ENCODE data around the gene SHROOM3. TPM values are rescaled to one million over a fixed set of nuclear protein-coding genes. Genes with fewer than 3 reads are reported as not detected.

Gene SHROOM3
- total RNA-seq, 6 donors from 2014 or later, result 62.3 to 216 (median 116) TPM

- Histone ChIP-seq H3K9me3 (no peaks in the 10 kb centered on the region), H3K27me3 (no peaks in the 10 kb centered on the region), H3K4me3 (no peak overlapping the region), H3K27ac (no peak overlapping the region), H3K4me1 (peaks cover 0 to 11% (median 0%) of the 10 kb centered on the region in 4 donors), H3K36me3 (no peaks in the 10 kb centered on the region)
- ATAC-seq (ENCODE audit: low FRiP score in 2 of 2) (no peak), DNase-seq (no peak)
- 94 to 95% methylated on average over 2 of the region's 2 CpGs for WGBS, 2 donors
- TF ChIP-seq CTCF (IDR thresholded peaks at IDR 0.05) (no peak), POLR2A (IDR thresholded peaks at IDR 0.05) (no peak), EP300 (IDR thresholded peaks at IDR 0.05) (no peak), POLR2AphosphoS5 (IDR thresholded peaks at IDR 0.05) (no peak)
Measured at GRCh38 chr4:76439491-76439890, 4.5 kb downstream of the SHROOM3 start.

GRCh38 chr4:76441881-76442280 lies 6.9 kb downstream of the SHROOM3 start:
- DNase-seq (no peak), ATAC-seq (ENCODE audit: low FRiP score in 2 of 2) (no peak)
- Histone ChIP-seq H3K4me3 (no peak overlapping the region), H3K36me3 (no peaks in the 10 kb centered on the region), H3K9me3 (no peaks in the 10 kb centered on the region), H3K4me1 (no peaks in the 10 kb centered on the region), H3K27ac (no peak overlapping the region), H3K27me3 (no peaks in the 10 kb centered on the region)
- 87 to 94% methylated on average over 9 of the region's 9 CpGs for WGBS, 2 donors
- no peak for TF ChIP-seq CTCF (IDR thresholded peaks at IDR 0.05)
- TF ChIP-seq POLR2AphosphoS5 (IDR thresholded peaks at IDR 0.05), result no peak
- no peak for TF ChIP-seq POLR2A (IDR thresholded peaks at IDR 0.05)
- no peak for TF ChIP-seq EP300 (IDR thresholded peaks at IDR 0.05)

GRCh38 chr4:76442807-76443206 lies 7.8 kb downstream of the SHROOM3 start:
- WGBS, 2 donors, result 81 to 88% methylated on average over 3 of the region's 3 CpGs
- Histone ChIP-seq H3K4me3 (no peak overlapping the region), H3K27ac (no peak overlapping the region), H3K36me3 (no peaks in the 10 kb centered on the region), H3K27me3 (no peaks in the 10 kb centered on the region), H3K4me1 (no peaks in the 10 kb centered on the region), H3K9me3 (no peaks in the 10 kb centered on the region)
- DNase-seq, result no peak
- no peak for TF ChIP-seq EP300 (IDR thresholded peaks at IDR 0.05)
- TF ChIP-seq POLR2A (IDR thresholded peaks at IDR 0.05), result no peak
- TF ChIP-seq POLR2AphosphoS5 (IDR thresholded peaks at IDR 0.05), result no peak
- TF ChIP-seq CTCF (IDR thresholded peaks at IDR 0.05), result no peak
- ATAC-seq (ENCODE audit: low FRiP score in 2 of 2), result no peak

- no peaks in the 10 kb centered on the region for H3K9me3 ChIP-seq
- H3K27ac ChIP-seq, result no peak overlapping the region
- H3K4me3 ChIP-seq, result no peak overlapping the region
- H3K27me3 ChIP-seq, result no peaks in the 10 kb centered on the region
- DNase-seq, result no peak
- H3K36me3 ChIP-seq, result no peaks in the 10 kb centered on the region
- WGBS, 2 donors, result 87 to 96% methylated on average over 1 of the region's 1 CpG
- no peak for ATAC-seq (ENCODE audit: low FRiP score in 2 of 2)
- TF ChIP-seq EP300 (IDR thresholded peaks at IDR 0.05) (no peak), POLR2A (IDR thresholded peaks at IDR 0.05) (no peak), POLR2AphosphoS5 (IDR thresholded peaks at IDR 0.05) (no peak), CTCF (IDR thresholded peaks at IDR 0.05) (no peak)
- H3K4me1 ChIP-seq, result no peaks in the 10 kb centered on the region
Measured at GRCh38 chr4:76443376-76443775, 8.3 kb downstream of the SHROOM3 start.

- Histone ChIP-seq H3K27me3 (no peaks in the 10 kb centered on the region), H3K4me1 (no peaks in the 10 kb centered on the region), H3K36me3 (no peaks in the 10 kb centered on the region), H3K9me3 (no peaks in the 10 kb centered on the region), H3K27ac (no peak overlapping the region), H3K4me3 (no peak overlapping the region)
- no peak for ATAC-seq (ENCODE audit: low FRiP score in 2 of 2)
- WGBS, 2 donors, result 86 to 93% methylated on average over 2 of the region's 2 CpGs
- DNase-seq, result no peak
- TF ChIP-seq POLR2A (IDR thresholded peaks at IDR 0.05) (no peak), EP300 (IDR thresholded peaks at IDR 0.05) (no peak), CTCF (IDR thresholded peaks at IDR 0.05) (no peak), POLR2AphosphoS5 (IDR thresholded peaks at IDR 0.05) (no peak)
Measured at GRCh38 chr4:76445911-76446310, 10.9 kb downstream of the SHROOM3 start.
